ENCODE results near the gene KNSTRN. TPM values are rescaled to one million over a fixed set of nuclear protein-coding genes. Genes with fewer than 3 reads are reported as not detected.
A peak's percentile ranks its signal among the peaks of the same experiment; 100 is the strongest.

KNSTRN gene
- total and polyA plus RNA-seq, 2 of the 13 experiments (the other 11 are each of a cell fraction or from before 2014, with no cell fraction given) = 20.3 to 62.3 TPM

GRCh38 chr15:40412095-40412759, 29.7 kb downstream of the KNSTRN start (continued):
- TF ChIP-seq, protein P1, sequence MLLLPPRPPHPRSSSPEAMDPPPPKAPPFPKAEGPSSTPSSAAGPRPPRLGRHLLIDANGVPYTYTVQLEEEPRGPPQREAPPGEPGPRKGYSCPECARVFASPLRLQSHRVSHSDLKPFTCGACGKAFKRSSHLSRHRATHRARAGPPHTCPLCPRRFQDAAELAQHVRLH (CRISPR knock-in tag; IDR thresholded peaks at IDR 0.05; ENCODE audit: borderline replicate concordance, low read depth) = no peak
- TF ChIP-seq, protein P2, sequence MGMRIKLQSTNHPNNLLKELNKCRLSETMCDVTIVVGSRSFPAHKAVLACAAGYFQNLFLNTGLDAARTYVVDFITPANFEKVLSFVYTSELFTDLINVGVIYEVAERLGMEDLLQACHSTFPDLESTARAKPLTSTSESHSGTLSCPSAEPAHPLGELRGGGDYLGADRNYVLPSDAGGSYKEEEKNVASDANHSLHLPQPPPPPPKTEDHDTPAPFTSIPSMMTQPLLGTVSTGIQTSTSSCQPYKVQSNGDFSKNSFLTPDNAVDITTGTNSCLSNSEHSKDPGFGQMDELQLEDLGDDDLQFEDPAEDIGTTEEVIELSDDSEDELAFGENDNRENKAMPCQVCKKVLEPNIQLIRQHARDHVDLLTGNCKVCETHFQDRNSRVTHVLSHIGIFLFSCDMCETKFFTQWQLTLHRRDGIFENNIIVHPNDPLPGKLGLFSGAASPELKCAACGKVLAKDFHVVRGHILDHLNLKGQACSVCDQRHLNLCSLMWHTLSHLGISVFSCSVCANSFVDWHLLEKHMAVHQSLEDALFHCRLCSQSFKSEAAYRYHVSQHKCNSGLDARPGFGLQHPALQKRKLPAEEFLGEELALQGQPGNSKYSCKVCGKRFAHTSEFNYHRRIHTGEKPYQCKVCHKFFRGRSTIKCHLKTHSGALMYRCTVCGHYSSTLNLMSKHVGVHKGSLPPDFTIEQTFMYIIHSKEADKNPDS (CRISPR knock-in tag; IDR thresholded peaks at IDR 0.05) = no peak
- TF ChIP-seq, protein P3, sequence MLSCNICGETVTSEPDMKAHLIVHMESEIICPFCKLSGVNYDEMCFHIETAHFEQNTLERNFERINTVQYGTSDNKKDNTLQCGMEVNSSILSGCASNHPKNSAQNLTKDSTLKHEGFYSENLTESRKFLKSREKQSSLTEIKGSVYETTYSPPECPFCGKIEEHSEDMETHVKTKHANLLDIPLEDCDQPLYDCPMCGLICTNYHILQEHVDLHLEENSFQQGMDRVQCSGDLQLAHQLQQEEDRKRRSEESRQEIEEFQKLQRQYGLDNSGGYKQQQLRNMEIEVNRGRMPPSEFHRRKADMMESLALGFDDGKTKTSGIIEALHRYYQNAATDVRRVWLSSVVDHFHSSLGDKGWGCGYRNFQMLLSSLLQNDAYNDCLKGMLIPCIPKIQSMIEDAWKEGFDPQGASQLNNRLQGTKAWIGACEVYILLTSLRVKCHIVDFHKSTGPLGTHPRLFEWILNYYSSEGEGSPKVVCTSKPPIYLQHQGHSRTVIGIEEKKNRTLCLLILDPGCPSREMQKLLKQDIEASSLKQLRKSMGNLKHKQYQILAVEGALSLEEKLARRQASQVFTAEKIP (CRISPR knock-in tag; IDR thresholded peaks at IDR 0.05; ENCODE audit: borderline replicate concordance) = no peak
- TF ChIP-seq SRSF1 (optimal IDR thresholded peaks at IDR 0.05; ENCODE audit: low read depth, low read length) (no peak), MEF2D (CRISPR knock-in tag; IDR thresholded peaks at IDR 0.05) (no peak), RXRA (CRISPR knock-in tag; IDR thresholded peaks at IDR 0.05) (0 out of 2 replicates have a peak, but pooled peaks have one; percentile 14), FOSL2 (CRISPR knock-in tag; IDR thresholded peaks at IDR 0.05) (0 out of 2 replicates have a peak, but pooled peaks have one; percentile 29), CREM (IDR thresholded peaks at IDR 0.05) (no peak; the same call in 1 of the 2 replicates), CREM (CRISPR knock-in tag; IDR thresholded peaks at IDR 0.05) (no peak), ZNF570 (CRISPR knock-in tag; IDR thresholded peaks at IDR 0.05; ENCODE audit: borderline replicate concordance) (no peak), ZNF777 (CRISPR knock-in tag; IDR thresholded peaks at IDR 0.05) (no peak), MTERF4 (CRISPR knock-in tag; IDR thresholded peaks at IDR 0.05) (0 out of 2 replicates have a peak, but pooled peaks have one; percentile 19), ZMYM4 (CRISPR knock-in tag; IDR thresholded peaks at IDR 0.05) (no peak), GATAD2A (CRISPR knock-in tag; IDR thresholded peaks at IDR 0.05) (peak; percentile 87), GMEB2 (CRISPR knock-in tag; IDR thresholded peaks at IDR 0.05; ENCODE audit: low read depth) (no peak), FIP1L1 (IDR thresholded peaks at IDR 0.05; ENCODE audit: borderline replicate concordance, insufficient read depth, low read depth, low read length) (no peak), KDM6A (CRISPR knock-in tag; IDR thresholded peaks at IDR 0.05; ENCODE audit: low read depth) (no peak), HBP1 (CRISPR knock-in tag; IDR thresholded peaks at IDR 0.05; ENCODE audit: low read depth) (0 out of 2 replicates have a peak, but pooled peaks have one; percentile 57), RAD51 (IDR thresholded peaks at IDR 0.05; ENCODE audit: borderline replicate concordance) (no peak)
- TF ChIP-seq, protein P4, sequence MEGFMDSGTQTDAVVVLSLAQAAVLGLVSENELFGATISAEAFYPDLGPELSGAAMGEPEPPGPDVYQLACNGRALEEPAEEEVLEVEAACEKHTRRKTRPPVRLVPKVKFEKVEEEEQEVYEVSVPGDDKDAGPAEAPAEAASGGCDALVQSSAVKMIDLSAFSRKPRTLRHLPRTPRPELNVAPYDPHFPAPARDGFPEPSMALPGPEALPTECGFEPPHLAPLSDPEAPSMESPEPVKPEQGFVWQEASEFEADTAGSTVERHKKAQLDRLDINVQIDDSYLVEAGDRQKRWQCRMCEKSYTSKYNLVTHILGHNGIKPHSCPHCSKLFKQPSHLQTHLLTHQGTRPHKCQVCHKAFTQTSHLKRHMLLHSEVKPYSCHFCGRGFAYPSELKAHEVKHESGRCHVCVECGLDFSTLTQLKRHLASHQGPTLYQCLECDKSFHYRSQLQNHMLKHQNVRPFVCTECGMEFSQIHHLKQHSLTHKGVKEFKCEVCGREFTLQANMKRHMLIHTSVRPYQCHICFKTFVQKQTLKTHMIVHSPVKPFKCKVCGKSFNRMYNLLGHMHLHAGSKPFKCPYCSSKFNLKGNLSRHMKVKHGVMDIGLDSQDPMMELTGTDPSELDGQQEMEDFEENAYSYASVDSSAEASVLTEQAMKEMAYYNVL (CRISPR knock-in tag; IDR thresholded peaks at IDR 0.05; ENCODE audit: borderline replicate concordance) = no peak
